A549 (cell line): ENCODE results near the gene METTL3. TPM values are rescaled to one million over a fixed set of nuclear protein-coding genes. Genes with fewer than 3 reads are reported as not detected.

Experiments used
- ATAC-seq, 2 experiments: fragments of 200-7000 bp in 1 of 2; fragments of >200 bp in 1 of 2; cut with Nextera tagmentation in 1 of 2; cut with Tn5 transposase in 1 of 2; 3 replicates each; pipeline versions ENCODE4 v1.8.0 to v1.9.1; 2018 to 2020; ENCODE audit warnings: mild to moderate bottlenecking in 1 of 2, moderate library complexity in 1 of 2
- CTCF ChIA-PET: fragments of 300-600 bp; sonication (Branson Sonifier 250); formaldehyde crosslinking; extraction: SDS; loops from one replicate; lab custom pipeline; 2021; ENCODE audit warnings: antibody characterized with exemption, inconsistent platforms; lab: Yijun Ruan, JAX
- POLR2A ChIA-PET: fragments of 350-600 bp; formaldehyde crosslinking; extraction: SDS; loops from one replicate; lab custom pipeline; 2021; ENCODE audit warnings: antibody characterized with exemption, inconsistent platforms; lab: Yijun Ruan, JAX
- DNase-seq, 2 experiments: peaks; one replicate each; pipeline versions ENCODE4 v3.0.0 to v3.0.0-alpha.2; 2011 to 2016; ENCODE audit warnings: low read depth in 1 of 2, low spot score in 1 of 2
- FAIRE-seq: peaks from 2 replicates; lab custom pipeline; 2011; peaks lifted over from hg19 to GRCh38; lab: Jason Lieb, UNC
- H3K27ac ChIP-seq, 2 experiments: fragments of >200 bp; sonication (Bioruptor Twin); formaldehyde crosslinking; 3 replicates each; pipeline ENCODE4 v1.5.1; 2016 to 2017
- H3K4me1 ChIP-seq: fragments of >200 bp; sonication (Bioruptor Twin); formaldehyde crosslinking; 3 replicates; pipeline ENCODE4 v1.6.1; 2016
- H3K4me2 ChIP-seq: fragments of >200 bp; sonication (Bioruptor Twin); formaldehyde crosslinking; 3 replicates; pipeline ENCODE4 v1.6.1; 2016
- H3K4me3 ChIP-seq: fragments of >200 bp; sonication (Bioruptor Twin); formaldehyde crosslinking; 3 replicates; pipeline ENCODE4 v1.5.1; 2016
- H3K9me3 ChIP-seq: fragments of >200 bp; sonication (Bioruptor Twin); formaldehyde crosslinking; 3 replicates; pipeline ENCODE4 v1.6.1; 2016
- CBX8 ChIP-seq: fragments of 200-600 bp; sonication (generic); IDR thresholded peaks from 2 replicates; pipeline ENCODE4 v1.6.1; 2016
- CHD2 ChIP-seq: fragments of 150-350 bp; IDR thresholded peaks from 2 replicates; pipeline ENCODE4 v1.6.1; 2014; ENCODE audit warnings: low read length; ENCODE audit not compliant: partially characterized antibody
- CHD4 ChIP-seq: fragments of 200-600 bp; sonication (generic); IDR thresholded peaks from 2 replicates; pipeline ENCODE4 v1.6.1; 2016; ENCODE audit warnings: antibody characterized with exemption, mild to moderate bottlenecking, borderline replicate concordance
- EHMT2 ChIP-seq: fragments of 200-600 bp; sonication (generic); IDR thresholded peaks from 2 replicates; pipeline ENCODE4 v1.6.1; 2016; ENCODE audit warnings: antibody characterized with exemption, low read depth, mild to moderate bottlenecking, moderate library complexity
- EP300 ChIP-seq, 2 experiments: fragments of >200 bp; sonication (Bioruptor Twin); formaldehyde crosslinking; IDR thresholded peaks; 2 replicates in 1 of 2; 3 replicates in 1 of 2; pipeline ENCODE4 v1.6.1; 2016 to 2017
- ESRRA ChIP-seq: fragments of 150-350 bp; IDR thresholded peaks from 2 replicates; pipeline ENCODE4 v1.6.1; 2014; ENCODE audit warnings: mild to moderate bottlenecking, low read length, borderline replicate concordance
- FOSB ChIP-seq: fragments of 250-450 bp; sonication (Bioruptor Pico); IDR thresholded peaks from 2 replicates; pipeline ENCODE4 v1.5.0; 2020; ENCODE audit warnings: mild to moderate bottlenecking, moderate library complexity
- HEYL ChIP-seq: fragments of 250-450 bp; sonication (Bioruptor Pico); IDR thresholded peaks from 2 replicates; pipeline ENCODE4 v1.8.0; 2021; ENCODE audit warnings: mild to moderate bottlenecking, moderate library complexity
- HOXA7 ChIP-seq: fragments of 250-450 bp; sonication (Bioruptor Pico); IDR thresholded peaks from 2 replicates; pipeline ENCODE4 v1.5.0; 2020; ENCODE audit warnings: mild to moderate bottlenecking, moderate library complexity
- HOXB5 ChIP-seq: fragments of 250-450 bp; sonication (Bioruptor Pico); IDR thresholded peaks from 2 replicates; pipeline ENCODE4 v1.5.0; 2020; ENCODE audit warnings: mild to moderate bottlenecking, moderate library complexity
- MYC ChIP-seq: IDR thresholded peaks from 2 replicates; pipeline ENCODE4 v1.6.1; 2012; ENCODE audit warnings: mild to moderate bottlenecking, inconsistent platforms, low read length, improper control_type of control experiment, borderline replicate concordance
- NFE2L2 ChIP-seq: fragments of 150-350 bp; conservative IDR thresholded peaks from 2 replicates; pipeline ENCODE4 v1.6.1; 2014; ENCODE audit warnings: low read length
- NPAS2 ChIP-seq: fragments of 250-450 bp; sonication (Bioruptor Pico); IDR thresholded peaks from 2 replicates; pipeline ENCODE4 v1.8.0; 2022; ENCODE audit warnings: mild to moderate bottlenecking, moderate library complexity, borderline replicate concordance
- POLR2A ChIP-seq: IDR thresholded peaks from 2 replicates; pipeline ENCODE4 v1.6.1; 2012; ENCODE audit warnings: mild to moderate bottlenecking, low read length
- POLR2AphosphoS2 ChIP-seq: conservative IDR thresholded peaks from 2 replicates; pipeline ENCODE4 v1.6.1; 2012; ENCODE audit warnings: low read length, improper control_type of control experiment, inconsistent platforms
- RAD21 ChIP-seq, 2 experiments: fragments of >200 bp in 1 of 2; sonication (Bioruptor Twin) in 1 of 2; formaldehyde crosslinking in 1 of 2; IDR thresholded peaks in 1 of 2; conservative IDR thresholded peaks in 1 of 2; 2 replicates in 1 of 2; 3 replicates in 1 of 2; pipeline ENCODE4 v1.6.1; 2012 to 2018; ENCODE audit warnings: inconsistent platforms in 1 of 2
- RFX5 ChIP-seq: fragments of 450-650 bp; IDR thresholded peaks from 2 replicates; pipeline ENCODE4 v1.7.1; 2014; ENCODE audit warnings: antibody characterized with exemption, mild to moderate bottlenecking, moderate library complexity
- RNF2 ChIP-seq: fragments of 200-600 bp; sonication (generic); IDR thresholded peaks from 2 replicates; pipeline ENCODE4 v1.6.1; 2016; ENCODE audit warnings: low read depth, mild to moderate bottlenecking, antibody characterized with exemption, moderate library complexity, borderline replicate concordance
- TP53 ChIP-seq: fragments of 250-450 bp; sonication (Bioruptor Pico); IDR thresholded peaks from 2 replicates; pipeline ENCODE4 v1.5.0; 2021; ENCODE audit warnings: mild to moderate bottlenecking, moderate library complexity
- USF2 ChIP-seq: fragments of 450-650 bp; IDR thresholded peaks from 2 replicates; pipeline ENCODE4 v1.6.1; 2014; ENCODE audit warnings: antibody characterized with exemption
- ZFP36 ChIP-seq: fragments of 450-650 bp; IDR thresholded peaks from 2 replicates; pipeline ENCODE4 v1.6.1; 2014; ENCODE audit warnings: borderline replicate concordance; ENCODE audit not compliant: partially characterized antibody
- ZSCAN20 ChIP-seq: fragments of 250-450 bp; sonication (Bioruptor Pico); IDR thresholded peaks from 2 replicates; pipeline ENCODE4 v1.8.0; 2022; ENCODE audit warnings: mild to moderate bottlenecking, moderate library complexity
- WGBS: methylation state at CpG from one replicate; pipeline ENCODE4 v1.1.6; 2017; ENCODE audit errors: missing lambda C conversion rate; 5-methylcytosine and 5-hydroxymethylcytosine counted together
- polyA plus RNA-seq, 4 experiments: library from polyadenylated mRNA; depleted of rRNA in 3 of 4; stranded (reverse); fragments of >200 nt; fragmentation: RNase III in 1 of 4; extraction: RNeasy Plus Mini Kit Qiagen cat#74134 plus additional on column Dnase treatment in 1 of 4; gene quantifications; 2 replicates in 3 of 4; 3 replicates in 1 of 4; pipeline ENCODE4 v1.2.3, GENCODE V29; 2011 to 2017
- TF ChIP-seq, protein P1 (sequence below): fragments of >200 bp; sonication (Bioruptor Twin); formaldehyde crosslinking; IDR thresholded peaks from 2 replicates; pipeline ENCODE4 v1.6.1; 2016
- TF ChIP-seq, protein P2 (sequence below): fragments of >200 bp; sonication (Bioruptor Twin); formaldehyde crosslinking; IDR thresholded peaks from 3 replicates; pipeline ENCODE4 v1.5.1; 2016

METTL3 gene
- polyA plus RNA-seq, 2 of the 4 experiments (the other 2 are of a cell fraction), result 63.2 to 103 TPM

GRCh38 chr14:21521501-21521900, 10.4 kb upstream of the METTL3 start:
- Histone ChIP-seq H3K4me2 (no peak overlapping the region), H3K27ac (no peak overlapping the region), H3K4me1 (0 out of 3 replicates have a peak, but pooled peaks cover 3% of the 10 kb centered on the region), H3K4me3 (no peak overlapping the region), H3K9me3 (no peaks in the 10 kb centered on the region)
- TF ChIP-seq FOSB (CRISPR knock-in tag) (no peak), EHMT2 (no peak), TP53 (CRISPR knock-in tag) (no peak), EP300 (IDR thresholded peaks at IDR 0.05) (no peak), RAD21 (conservative IDR thresholded peaks at IDR 0.05 in 1 of 2, IDR thresholded peaks at IDR 0.05 in 1 of 2) (no peak), HOXB5 (CRISPR knock-in tag) (no peak), NPAS2 (CRISPR knock-in tag) (no peak), POLR2A (no peak), CHD4 (no peak), ESRRA (no peak), RNF2 (no peak), MYC (no peak), USF2 (no peak), ZFP36 (no peak), NFE2L2 (no peak)
- TF ChIP-seq, protein P1, sequence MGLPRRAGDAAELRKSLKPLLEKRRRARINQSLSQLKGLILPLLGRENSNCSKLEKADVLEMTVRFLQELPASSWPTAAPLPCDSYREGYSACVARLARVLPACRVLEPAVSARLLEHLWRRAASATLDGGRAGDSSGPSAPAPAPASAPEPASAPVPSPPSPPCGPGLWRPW, result no peak
- TF ChIP-seq, protein P2, sequence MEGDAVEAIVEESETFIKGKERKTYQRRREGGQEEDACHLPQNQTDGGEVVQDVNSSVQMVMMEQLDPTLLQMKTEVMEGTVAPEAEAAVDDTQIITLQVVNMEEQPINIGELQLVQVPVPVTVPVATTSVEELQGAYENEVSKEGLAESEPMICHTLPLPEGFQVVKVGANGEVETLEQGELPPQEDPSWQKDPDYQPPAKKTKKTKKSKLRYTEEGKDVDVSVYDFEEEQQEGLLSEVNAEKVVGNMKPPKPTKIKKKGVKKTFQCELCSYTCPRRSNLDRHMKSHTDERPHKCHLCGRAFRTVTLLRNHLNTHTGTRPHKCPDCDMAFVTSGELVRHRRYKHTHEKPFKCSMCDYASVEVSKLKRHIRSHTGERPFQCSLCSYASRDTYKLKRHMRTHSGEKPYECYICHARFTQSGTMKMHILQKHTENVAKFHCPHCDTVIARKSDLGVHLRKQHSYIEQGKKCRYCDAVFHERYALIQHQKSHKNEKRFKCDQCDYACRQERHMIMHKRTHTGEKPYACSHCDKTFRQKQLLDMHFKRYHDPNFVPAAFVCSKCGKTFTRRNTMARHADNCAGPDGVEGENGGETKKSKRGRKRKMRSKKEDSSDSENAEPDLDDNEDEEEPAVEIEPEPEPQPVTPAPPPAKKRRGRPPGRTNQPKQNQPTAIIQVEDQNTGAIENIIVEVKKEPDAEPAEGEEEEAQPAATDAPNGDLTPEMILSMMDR, result no peak
- DNase-seq (no peak), ATAC-seq (no peak), FAIRE-seq (no peak)
- ChIA-PET CTCF (interaction anchor here (1.2 to 1.7 kb wide), 2 partner anchors 35 to 37 kb away, joined by 4 to 5 read pairs; no protein-coding TSS in a partner anchor), POLR2A (interaction anchor here (6.5 kb wide), 1 partner anchor 10 kb away, joined by 43 read pairs; the partner anchor contains the start of gene METTL3)
- 65% methylated on average over 2 of the region's 2 CpGs for WGBS

DNA sequence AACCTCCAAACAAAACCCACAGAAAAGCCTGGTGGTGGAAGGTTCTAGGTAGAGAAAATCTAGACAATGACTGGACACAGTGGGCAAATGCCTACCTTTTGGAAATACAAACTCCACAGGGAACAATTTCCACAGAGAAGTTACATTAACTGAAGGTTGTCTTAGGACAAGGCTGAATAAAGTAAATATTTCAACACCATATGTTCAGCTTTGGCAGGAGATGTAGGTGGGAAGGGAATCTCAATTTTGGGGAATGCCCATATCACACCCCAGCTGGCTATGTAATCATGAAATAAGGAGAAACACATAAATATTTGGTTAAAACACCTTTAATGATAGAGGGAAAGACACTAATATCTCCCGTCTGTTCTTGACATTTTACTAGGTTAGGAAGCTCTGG, 9.6 kb upstream of the METTL3 start:
- 0 out of 3 replicates have a peak, but pooled peaks cover 3% of the 10 kb centered on the region for H3K4me1 ChIP-seq
- CTCF ChIA-PET, result interaction anchor here (1.2 kb wide), 1 partner anchor 36 kb away, joined by 5 read pairs; no protein-coding TSS in a partner anchor
- no peak overlapping the region for H3K4me3 ChIP-seq
- no peak for ATAC-seq
- DNase-seq, result no peak
- FAIRE-seq, result no peak
- H3K4me2 ChIP-seq, result no peak overlapping the region
- no peaks in the 10 kb centered on the region for H3K9me3 ChIP-seq
- TF ChIP-seq HEYL (CRISPR knock-in tag), result no peak
- no peak for TF ChIP-seq HOXA7 (CRISPR knock-in tag)
- TF ChIP-seq, protein P1, result no peak
- no peak for TF ChIP-seq NFE2L2
- TF ChIP-seq RFX5, result no peak
- whole genome bisulfite sequencing, result 61% methylated on average over 1 of the region's 1 CpG
- POLR2A ChIA-PET, result interaction anchor here (6.5 kb wide), 1 partner anchor 9 kb away, joined by 43 read pairs; the partner anchor contains the start of gene METTL3
- H3K27ac ChIP-seq, result no peak overlapping the region

DNA sequence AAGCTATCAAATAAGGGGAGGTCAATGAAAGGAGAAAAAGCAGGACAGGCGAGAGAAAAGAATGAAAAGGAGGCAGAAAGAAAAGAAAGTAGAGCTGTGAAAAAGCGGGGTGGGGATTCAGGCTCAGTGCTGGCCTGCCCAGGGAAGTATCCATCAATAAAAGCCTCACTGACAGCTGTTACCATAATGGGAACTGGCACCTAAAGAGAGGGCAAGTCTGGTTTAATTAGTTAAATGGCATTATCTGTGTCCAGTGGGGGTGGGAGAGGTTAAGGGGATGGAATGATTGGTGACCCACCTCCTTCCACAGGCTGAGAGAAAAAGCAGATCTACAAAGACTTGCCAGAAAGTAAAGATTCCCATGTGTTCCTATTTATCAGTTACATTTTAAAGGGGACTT, 7.6 kb upstream of the METTL3 start:
- ChIA-PET POLR2A (interaction anchor here (1.5 kb wide), 1 partner anchor 8 kb away, joined by 8 read pairs; the partner anchor contains the start of gene METTL3), CTCF (interaction anchor here (1.0 to 3.2 kb wide), 4 partner anchors 20 to 40 kb away, joined by 3 to 17 read pairs (median 4); no protein-coding TSS in a partner anchor)
- FAIRE-seq (no peak), DNase-seq (no peak), ATAC-seq (no peak)
- Histone ChIP-seq H3K4me2 (no peak overlapping the region), H3K4me1 (no peaks in the 10 kb centered on the region), H3K27ac (no peak overlapping the region), H3K4me3 (no peak overlapping the region), H3K9me3 (no peaks in the 10 kb centered on the region)
- WGBS, result 70% methylated on average over 2 of the region's 2 CpGs
- TF ChIP-seq POLR2AphosphoS2, result no peak
- no peak for TF ChIP-seq CHD2
- no peak for TF ChIP-seq CBX8
- no peak for TF ChIP-seq ZSCAN20 (CRISPR knock-in tag)
